Ascending aorta (tissue), 2 donors: ENCODE measurements around the gene ATP6V1A. TPM values are rescaled to one million over a fixed set of nuclear protein-coding genes. Genes with fewer than 3 reads are reported as not detected.
A peak's percentile ranks its signal among the peaks of the same experiment; 100 is the strongest.

Experiments used
- DNase-seq, 2 donors: peaks; one replicate each; pipeline ENCODE4 v3.0.0-alpha.2; 2019; ENCODE audit warnings: low spot score in 2 of 2
- H3K27ac ChIP-seq, 2 donors: fragments of 200-600 bp; sonication (generic); one replicate each; pipeline ENCODE4 v1.5.1; 2016 to 2017; ENCODE audit warnings: mild to moderate bottlenecking in 1 of 2
- H3K27me3 ChIP-seq: fragments of 200-600 bp; sonication (generic); one replicate; pipeline ENCODE4 v1.5.1; 2017
- H3K36me3 ChIP-seq, 2 donors: fragments of 200-600 bp; sonication (generic); one replicate each; pipeline ENCODE4 v1.5.1; 2016
- H3K4me1 ChIP-seq, 2 donors: fragments of 200-600 bp; sonication (generic); one replicate each; pipeline ENCODE4 v1.5.1; 2016 to 2017; ENCODE audit warnings: mild to moderate bottlenecking in 1 of 2
- H3K4me3 ChIP-seq, 2 donors: fragments of 200-600 bp; sonication (generic); one replicate each; pipeline ENCODE4 v1.5.1; 2016 to 2017; ENCODE audit warnings: mild to moderate bottlenecking in 1 of 2
- H3K9me3 ChIP-seq, 2 donors: fragments of 200-600 bp; sonication (generic); one replicate each; pipeline ENCODE4 v1.5.1; 2016
- CTCF ChIP-seq, 3 experiments: fragments of 200-600 bp in 2 of 3; fragments of 450-650 bp in 1 of 3; sonication (generic) in 2 of 3; IDR thresholded peaks; one replicate each; pipeline ENCODE4 v1.5.1; 2016 to 2019; ENCODE audit warnings: antibody characterized with exemption in 3 of 3, mild to moderate bottlenecking in 1 of 3, moderate library complexity in 1 of 3
- intact Hi-C: fragments of 100-400 bp; cut with DNase I; formaldehyde crosslinking; loops from one replicate; pipeline ENCODE4 v1.15.1; 2023
- total RNA-seq: library from RNA; depleted of rRNA; stranded (reverse); fragments of >200 nt; gene quantifications from one replicate; pipeline ENCODE4 v1.1.0, GENCODE V29; 2016

The ATP6V1A gene
- total RNA-seq: 18.3 TPM

DNA sequence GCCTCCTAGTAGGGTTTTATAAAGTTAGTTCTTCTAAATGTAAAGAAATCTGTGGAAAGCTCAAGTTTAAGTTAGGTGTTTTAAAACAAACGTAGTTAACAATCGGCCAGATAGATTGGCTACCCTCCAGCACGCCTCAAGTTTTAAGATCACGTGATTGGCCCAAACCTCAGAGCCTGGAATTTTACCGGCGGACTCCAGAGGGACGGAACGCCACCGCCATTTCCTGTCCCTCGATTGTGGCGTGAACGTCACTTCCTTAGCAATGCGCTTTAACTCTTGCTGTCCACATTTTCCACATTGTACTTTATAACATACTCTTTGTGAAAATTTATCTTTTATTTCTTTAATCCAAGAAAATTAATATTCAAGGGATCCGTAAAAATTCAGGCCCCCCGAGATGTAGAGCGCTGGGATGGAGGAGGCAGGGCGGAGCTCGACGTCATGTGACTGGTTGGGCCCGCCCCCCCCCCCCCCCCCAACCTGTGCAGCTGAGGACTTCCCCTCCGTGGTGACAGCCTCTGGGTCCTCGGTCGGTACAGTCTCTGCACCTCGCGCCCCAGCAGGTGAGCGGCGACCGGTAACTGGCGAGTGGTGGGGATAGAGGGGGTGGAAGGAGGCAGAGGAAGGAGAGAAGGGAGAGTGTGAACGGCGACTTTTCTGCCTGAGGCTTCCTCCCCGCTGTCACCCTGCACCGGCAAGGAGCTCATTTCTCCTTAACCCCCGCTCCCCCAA lies at the start of gene ATP6V1A:
TSS of gene ATP6V1A (plus strand) at position 488 of the 735 bp plus-strand sequence. CDS start 31,719 bp downstream, outside the sequence.
- Histone ChIP-seq H3K4me1 (peaks cover 6 to 29% of the 10 kb centered on the region in 2 donors), H3K9me3 (no peaks in the 10 kb centered on the region), H3K27me3 (no peaks in the 10 kb centered on the region), H3K27ac (peak within 1 kb of the TSS; percentile 98 to 100), H3K36me3 (no peaks in the 10 kb centered on the region), H3K4me3 (peak within 1 kb of the TSS; percentile 97 to 100)
- DNase-seq: peak; percentile 65 to 95
- TF ChIP-seq CTCF (IDR thresholded peaks at IDR 0.05): no peak
- intact Hi-C loops: loop anchor here (1.0 to 10.0 kb wide), 9 partner anchors 38 to 1400 kb away; partner anchors contain the start of genes ATG3, CCDC191, QTRT2 and SPICE1

- Histone ChIP-seq H3K36me3 (no peaks in the 10 kb centered on the region), H3K4me3 (peak overlapping the region; percentile 93 to 98), H3K9me3 (no peaks in the 10 kb centered on the region), H3K27ac (peak overlapping the region; percentile 75 to 85), H3K27me3 (no peaks in the 10 kb centered on the region), H3K4me1 (peaks cover 0 to 17% of the 10 kb centered on the region in 2 donors)
- TF ChIP-seq CTCF (IDR thresholded peaks at IDR 0.05): no peak
- intact Hi-C loops: loop anchor here (1.0 to 5.0 kb wide), 7 partner anchors 182 to 1960 kb away; partner anchors contain the start of genes ATG3, GTPBP8, SLC35A5 and SPICE1
- DNase-seq: no peak
Measured at GRCh38 chr3:113697500-113698090, 49.2 kb upstream of the ATP6V1A start.

DNA sequence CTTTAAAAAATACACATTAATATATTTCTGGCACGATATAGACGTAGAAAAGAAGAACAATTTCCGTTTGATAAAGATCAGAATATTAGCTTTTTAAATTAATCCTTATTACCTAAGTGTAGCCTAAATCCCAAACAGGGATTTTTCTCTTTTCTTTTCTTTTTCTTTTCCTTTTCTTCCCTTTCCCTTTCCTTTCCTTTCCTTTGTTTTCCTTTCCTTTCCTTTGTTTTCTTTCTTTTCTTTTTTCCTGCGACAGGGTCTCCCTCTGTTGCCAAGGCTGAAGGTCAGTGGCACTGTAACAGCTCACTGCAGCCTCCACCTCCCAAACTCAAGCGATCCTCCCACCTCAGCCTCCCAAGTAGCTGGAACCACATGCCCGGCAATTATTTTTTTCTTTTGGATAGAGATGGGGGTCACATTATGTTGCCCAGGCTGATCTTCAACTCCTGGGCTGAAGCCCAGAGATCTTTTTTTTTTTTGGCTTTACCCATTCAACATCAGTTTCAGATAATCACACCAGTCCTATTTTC lies 48.6 kb upstream of the ATP6V1A start:
- peak overlapping the region; percentile 93 to 98 for H3K4me3 ChIP-seq
- H3K27ac ChIP-seq: peak overlapping the region; percentile 75 to 85
- no peak for TF ChIP-seq CTCF (IDR thresholded peaks at IDR 0.05)
- no peaks in the 10 kb centered on the region for H3K9me3 ChIP-seq
- peaks cover 0 to 17% of the 10 kb centered on the region in 2 donors for H3K4me1 ChIP-seq
- no peak for DNase-seq
- H3K27me3 ChIP-seq: no peaks in the 10 kb centered on the region
- intact Hi-C loops: loop anchor here (5.0 kb wide), 3 partner anchors 676 to 1959 kb away; partner anchors contain the start of genes ATG3 and SLC35A5
- H3K36me3 ChIP-seq: no peaks in the 10 kb centered on the region

DNA sequence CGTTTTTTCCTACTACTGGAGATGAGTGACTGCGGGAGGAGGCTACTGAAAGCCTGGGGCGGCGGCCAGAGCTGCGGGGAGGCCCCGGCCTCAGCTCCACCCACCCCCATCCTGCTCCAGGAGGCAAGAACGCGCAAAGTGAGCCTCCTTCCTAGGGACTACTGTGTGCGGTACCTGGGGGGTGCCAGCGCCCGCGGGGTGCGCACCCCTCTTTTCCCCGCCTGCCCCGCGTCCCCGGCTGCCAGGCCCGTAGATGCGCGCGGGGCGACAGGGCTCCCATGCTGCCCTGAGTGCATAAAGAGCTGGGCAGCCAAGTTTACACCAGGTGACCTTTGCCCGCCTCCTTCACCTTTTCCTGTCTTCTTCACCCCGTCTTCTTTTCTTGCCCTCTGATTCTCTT lies 47.9 kb upstream of the ATP6V1A start:
- Histone ChIP-seq H3K27me3 (no peaks in the 10 kb centered on the region), H3K9me3 (no peaks in the 10 kb centered on the region), H3K36me3 (no peaks in the 10 kb centered on the region), H3K4me3 (peak overlapping the region; percentile 37 to 93), H3K27ac (peak overlapping the region in 1 of 2 donors; percentile 85), H3K4me1 (peaks cover 0 to 17% of the 10 kb centered on the region in 2 donors)
- TF ChIP-seq CTCF (IDR thresholded peaks at IDR 0.05): no peak
- intact Hi-C loops: loop anchor here (5.0 kb wide), 3 partner anchors 677 to 1958 kb away; partner anchors contain the start of genes ATG3 and SLC35A5
- no peak for DNase-seq

GRCh38 chr3:113707835-113708234 lies 39.0 kb upstream of the ATP6V1A start:
- no peak for DNase-seq
- intact Hi-C loops: no loop called here
- Histone ChIP-seq H3K36me3 (no peaks in the 10 kb centered on the region), H3K9me3 (no peaks in the 10 kb centered on the region), H3K4me1 (no peaks in the 10 kb centered on the region), H3K4me3 (no peak overlapping the region), H3K27me3 (no peaks in the 10 kb centered on the region), H3K27ac (no peak overlapping the region)
- no peak for TF ChIP-seq CTCF (IDR thresholded peaks at IDR 0.05)
